Neural progenitor cell (in vitro differentiated cells): ENCODE results near the gene ARF5.

Source experiments
- CTCF ChIP-seq: fragments of 200-600 bp; sonication (generic); IDR thresholded peaks from 2 replicates; pipeline ENCODE4 v1.5.1; 2017; ENCODE audit warnings: antibody characterized with exemption, mild to moderate bottlenecking
- EZH2phosphoT487 ChIP-seq: fragments of 200-600 bp; sonication (generic); IDR thresholded peaks from 2 replicates; pipeline ENCODE4 v1.6.1; 2017; ENCODE audit warnings: antibody characterized with exemption

DNA sequence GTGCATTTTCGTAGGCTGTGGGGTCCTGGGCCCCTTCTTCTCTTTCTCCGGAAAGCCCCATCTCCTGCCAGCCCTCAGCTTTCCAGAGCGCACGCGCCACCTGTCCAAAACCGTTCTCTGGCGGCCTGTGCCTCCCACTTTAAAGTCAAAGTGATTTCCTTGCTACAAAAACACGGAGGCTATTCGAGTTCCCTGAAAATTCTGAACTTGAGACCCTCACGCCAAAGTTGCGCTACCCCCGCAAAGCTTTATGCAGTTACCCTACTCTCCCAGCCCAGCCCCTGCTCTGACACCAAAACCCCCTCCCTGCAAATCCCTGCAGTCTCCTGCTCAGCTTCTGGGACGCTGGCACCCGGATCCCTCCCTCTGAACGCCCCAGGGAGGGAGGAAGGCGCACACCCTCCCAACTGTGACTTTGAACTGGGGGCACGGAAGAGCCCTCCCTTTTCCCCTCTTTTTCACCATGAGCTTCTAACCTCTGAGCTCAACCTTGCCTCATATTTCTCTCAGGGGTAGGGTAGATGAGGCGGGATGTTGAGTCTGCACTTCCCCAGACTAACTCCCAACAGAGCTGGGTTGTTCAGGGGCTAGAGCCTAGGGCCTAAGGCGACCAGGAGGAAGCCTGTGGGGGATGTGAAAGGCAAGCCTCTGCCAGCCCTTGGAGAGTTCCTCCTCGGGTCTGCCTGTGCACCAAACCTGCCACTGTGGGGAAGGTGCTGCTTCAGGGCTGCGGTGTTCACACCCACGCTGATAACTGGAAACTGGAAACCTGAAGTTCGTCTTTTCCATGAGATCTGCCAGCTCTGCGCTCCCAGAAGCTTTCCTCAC is 32.4 kb downstream of the ARF5 start:
- no peak for TF ChIP-seq CTCF
- TF ChIP-seq EZH2phosphoT487 = no peak
